ENCODE results near the gene ARSI.

The ARSI gene

DNA sequence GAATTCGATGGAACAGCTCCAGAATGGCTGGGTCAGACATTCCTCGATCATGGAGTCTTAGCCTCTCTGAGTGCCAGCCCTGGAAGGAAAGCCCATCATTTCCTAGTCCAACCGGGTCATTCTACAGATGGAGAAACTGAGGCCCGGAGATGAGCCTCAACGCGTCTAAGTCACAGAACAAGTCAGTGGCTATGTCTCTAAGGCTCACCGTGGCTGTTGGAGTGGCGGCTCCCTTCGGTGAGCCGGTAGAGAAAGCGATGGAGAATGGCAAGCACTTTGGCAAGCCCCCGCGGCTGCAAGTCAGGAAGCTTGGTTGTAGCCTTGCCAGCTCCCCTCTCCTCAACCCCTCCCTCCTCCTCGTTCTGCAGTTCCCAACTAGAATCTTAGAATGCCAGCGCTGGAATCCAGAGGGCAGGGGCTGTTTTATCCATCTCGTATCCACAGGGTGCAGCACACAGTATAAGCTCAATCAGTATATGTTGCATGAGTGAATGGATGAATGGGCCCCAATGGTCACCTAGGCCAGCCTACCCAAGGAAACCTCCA, 438 bp upstream of the ARSI start:
- no peak for TF ChIP-seq ZFX (IDR thresholded peaks at IDR 0.05)
- TF ChIP-seq, protein P1, sequence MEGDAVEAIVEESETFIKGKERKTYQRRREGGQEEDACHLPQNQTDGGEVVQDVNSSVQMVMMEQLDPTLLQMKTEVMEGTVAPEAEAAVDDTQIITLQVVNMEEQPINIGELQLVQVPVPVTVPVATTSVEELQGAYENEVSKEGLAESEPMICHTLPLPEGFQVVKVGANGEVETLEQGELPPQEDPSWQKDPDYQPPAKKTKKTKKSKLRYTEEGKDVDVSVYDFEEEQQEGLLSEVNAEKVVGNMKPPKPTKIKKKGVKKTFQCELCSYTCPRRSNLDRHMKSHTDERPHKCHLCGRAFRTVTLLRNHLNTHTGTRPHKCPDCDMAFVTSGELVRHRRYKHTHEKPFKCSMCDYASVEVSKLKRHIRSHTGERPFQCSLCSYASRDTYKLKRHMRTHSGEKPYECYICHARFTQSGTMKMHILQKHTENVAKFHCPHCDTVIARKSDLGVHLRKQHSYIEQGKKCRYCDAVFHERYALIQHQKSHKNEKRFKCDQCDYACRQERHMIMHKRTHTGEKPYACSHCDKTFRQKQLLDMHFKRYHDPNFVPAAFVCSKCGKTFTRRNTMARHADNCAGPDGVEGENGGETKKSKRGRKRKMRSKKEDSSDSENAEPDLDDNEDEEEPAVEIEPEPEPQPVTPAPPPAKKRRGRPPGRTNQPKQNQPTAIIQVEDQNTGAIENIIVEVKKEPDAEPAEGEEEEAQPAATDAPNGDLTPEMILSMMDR (conservative IDR thresholded peaks at IDR 0.05) = no peak
- H3K27ac ChIP-seq = no peak overlapping the region

DNA sequence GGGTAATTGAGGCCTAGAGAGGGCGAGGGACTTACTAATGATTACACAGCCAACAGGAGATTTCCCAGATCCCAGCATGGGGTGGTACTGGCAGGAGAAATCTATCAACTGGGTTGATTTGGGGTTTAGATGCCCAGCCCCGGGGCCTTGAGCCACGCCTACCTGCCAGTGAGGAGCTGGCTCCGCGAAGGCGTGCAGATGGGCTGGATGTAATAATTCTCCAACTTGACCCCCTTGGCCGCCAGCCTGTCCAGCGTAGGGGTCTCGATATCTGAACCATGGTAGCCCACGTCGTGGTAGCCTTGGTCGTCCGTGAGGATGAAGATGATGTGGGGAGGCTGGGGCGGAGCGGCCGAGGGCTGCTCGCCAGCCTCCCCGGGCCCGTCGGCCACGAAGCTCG, 804 bp downstream of the ARSI start:
- no peak overlapping the region for H3K27ac ChIP-seq

DNA sequence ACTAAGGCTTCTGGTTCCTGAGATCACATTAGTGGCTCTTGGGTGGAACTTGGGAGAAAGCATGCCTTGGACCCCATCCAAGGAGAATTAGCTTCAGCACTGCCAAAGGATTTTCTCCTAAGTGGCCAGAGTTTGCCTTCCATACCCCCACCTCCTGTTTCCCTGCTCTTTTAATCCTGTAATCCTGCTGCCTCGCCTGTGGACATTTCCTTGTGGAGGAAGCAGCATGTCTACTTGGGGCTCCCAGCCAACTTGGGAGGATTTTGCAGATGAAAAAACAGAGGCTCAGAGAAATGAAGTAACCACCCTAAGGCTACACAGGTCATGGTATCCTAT, 1.6 kb downstream of the ARSI start:
- no peak overlapping the region for H3K27ac ChIP-seq
- TF ChIP-seq, protein P1 (conservative IDR thresholded peaks at IDR 0.05) = no peak

More for the DNA sequence above, 804 bp downstream of the ARSI start:
- TF ChIP-seq, protein P1 (conservative IDR thresholded peaks at IDR 0.05) = no peak
- no peak for TF ChIP-seq ZFX (IDR thresholded peaks at IDR 0.05)

DNA sequence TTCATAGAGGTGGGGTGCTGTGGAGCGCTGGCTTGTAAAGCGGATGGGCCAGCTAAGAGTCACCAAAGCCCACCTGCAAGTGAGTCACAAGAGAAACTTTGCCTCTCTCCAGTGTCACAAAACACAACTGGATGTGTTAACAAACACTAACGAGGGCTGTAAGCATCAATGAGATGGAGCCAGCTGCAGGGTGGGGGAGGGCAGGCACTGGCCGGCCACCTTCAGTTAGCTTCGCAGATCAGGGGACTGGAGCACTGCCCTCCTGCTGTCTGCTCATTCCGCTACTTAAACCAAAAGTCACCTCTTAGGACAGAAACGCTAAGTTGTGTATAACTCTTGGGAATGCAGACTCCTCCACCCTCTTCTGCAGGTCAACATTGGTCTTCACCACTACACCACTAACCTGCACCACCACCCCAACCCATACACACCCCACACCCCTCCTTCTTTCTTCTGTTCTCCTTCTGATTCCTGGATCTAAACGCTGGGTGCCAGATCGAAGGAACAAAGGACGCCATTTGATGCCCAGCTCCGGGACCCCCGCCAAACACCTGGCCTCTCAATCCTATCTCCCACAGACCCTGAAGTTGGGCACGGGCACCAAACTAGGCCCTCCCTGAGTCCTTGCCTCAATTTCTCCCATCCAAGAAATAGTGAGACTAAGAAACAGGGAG, 2.1 kb downstream of the ARSI start:
- TF ChIP-seq ZFX (IDR thresholded peaks at IDR 0.05) = no peak
- TF ChIP-seq, protein P1 (conservative IDR thresholded peaks at IDR 0.05) = no peak
- H3K27ac ChIP-seq = no peak overlapping the region

DNA sequence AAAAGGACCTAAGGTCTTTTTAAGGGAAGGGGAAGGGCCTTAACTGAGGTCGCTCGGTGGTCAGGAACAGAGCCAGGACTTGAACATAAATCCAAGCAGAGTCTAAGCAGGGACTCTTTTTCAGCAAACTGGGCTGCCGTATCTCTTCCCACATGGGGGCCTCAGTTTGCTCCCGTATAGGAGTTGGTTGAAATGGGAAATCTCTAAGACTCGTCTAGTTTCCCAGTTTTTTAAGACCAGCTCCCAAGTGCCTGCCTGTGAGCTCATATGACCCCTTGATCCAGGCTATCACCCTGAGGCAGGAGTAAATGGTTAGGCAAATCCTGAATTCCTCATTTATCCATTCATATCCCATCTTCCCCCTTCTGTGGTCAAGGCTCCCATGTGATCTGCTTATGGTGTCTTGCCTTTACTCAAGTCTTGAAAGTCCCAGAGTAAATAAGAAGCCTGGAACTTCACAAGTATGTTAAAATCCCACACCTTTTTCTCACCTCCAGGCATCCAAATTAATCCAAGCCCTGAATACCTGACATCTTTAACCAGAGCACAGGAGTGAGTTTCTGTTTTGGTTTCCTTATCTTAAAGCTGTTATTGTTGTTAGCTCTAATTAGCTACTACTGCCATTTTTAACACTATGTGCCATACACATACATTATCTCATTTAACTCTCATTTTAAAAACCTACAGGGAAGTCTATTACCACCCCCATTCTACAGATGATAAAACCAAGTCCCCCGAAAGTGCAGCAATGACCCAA, 3.0 kb downstream of the ARSI start:
- no peak for TF ChIP-seq ZFX (IDR thresholded peaks at IDR 0.05)
- TF ChIP-seq, protein P1 (conservative IDR thresholded peaks at IDR 0.05) = no peak
- H3K27ac ChIP-seq = no peak overlapping the region

DNA sequence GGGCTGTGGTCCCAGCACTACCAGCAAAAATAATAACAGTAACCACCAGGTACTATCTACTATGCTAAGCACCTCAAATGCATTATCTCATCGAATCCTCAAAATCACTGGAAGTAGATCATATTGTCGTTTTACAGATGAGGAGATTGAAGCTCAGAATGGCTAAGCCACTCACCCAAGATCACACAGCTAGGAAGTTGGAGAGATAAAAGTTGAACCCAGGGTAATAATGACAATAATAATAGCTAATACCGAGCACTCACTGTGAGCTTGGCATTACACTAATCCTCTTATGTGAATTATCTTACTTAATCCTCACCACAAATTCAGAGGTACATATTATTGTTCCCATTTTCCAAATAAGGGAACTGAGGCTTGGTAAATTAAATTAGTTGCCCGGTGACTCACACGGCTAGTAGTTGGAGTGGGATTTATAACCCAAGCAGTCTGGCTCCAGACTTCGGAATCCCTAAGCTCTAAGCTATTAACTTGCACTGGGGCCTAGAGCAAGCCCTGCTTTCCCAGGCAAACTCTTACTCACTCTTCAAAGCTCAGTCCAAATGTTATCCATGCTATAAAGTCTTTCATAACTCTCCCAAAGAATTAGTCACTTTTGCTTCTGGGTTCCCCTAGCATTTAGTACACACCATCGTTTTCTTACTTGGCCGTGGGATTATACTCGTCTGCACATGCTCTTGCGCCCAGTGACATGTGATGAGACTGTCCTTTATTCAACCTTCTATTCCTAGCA, 3.8 kb downstream of the ARSI start:
- no peak for TF ChIP-seq ZFX (IDR thresholded peaks at IDR 0.05)
- TF ChIP-seq, protein P1 (conservative IDR thresholded peaks at IDR 0.05) = no peak
- H3K27ac ChIP-seq = no peak overlapping the region
